Activated CD8-positive, alpha-beta memory T cell treated with anti-CD3 and anti-CD28 coated beads, Interleukin-2, amount 50 U/mL, for 24 hours (primary cell): ENCODE data around the gene RNF145.
"Not testable (repeated sequence)": the region's sequence is repeated elsewhere in the genome, so short reads cannot be mapped to it uniquely, and the experiment has no call there.

ENCODE experiments used
- DNase-seq: peaks from one replicate; pipeline ENCODE4 v3.0.0-alpha.2; 2020; ENCODE audit errors: extremely low read depth

Gene RNF145

GRCh38 chr5:159156426-159157238 lies 52.7 kb downstream of the RNF145 start:
- no peak for DNase-seq

- no peak for DNase-seq
Measured at GRCh38 chr5:159155960-159156359, 53.4 kb downstream of the RNF145 start.

- no peak for DNase-seq
Measured at GRCh38 chr5:159152876-159153275, 56.5 kb downstream of the RNF145 start.

- no peak for DNase-seq
Measured at GRCh38 chr5:159149085-159149484, 60.3 kb downstream of the RNF145 start.

GRCh38 chr5:159147976-159148375 lies 61.4 kb downstream of the RNF145 start:
- no peak for DNase-seq

GRCh38 chr5:159146839-159147238 lies 62.5 kb downstream of the RNF145 start:
- no peak for DNase-seq

- DNase-seq = not testable (repeated sequence)
Measured at GRCh38 chr5:159145160-159145559, 64.2 kb downstream of the RNF145 start.

GRCh38 chr5:159139802-159140201 lies 69.6 kb downstream of the RNF145 start:
- DNase-seq = no peak

GRCh38 chr5:159135896-159136531 lies 73.3 kb downstream of the RNF145 start:
- no peak for DNase-seq

GRCh38 chr5:159133041-159133741 lies 76.2 kb downstream of the RNF145 start:
- DNase-seq = no peak

GRCh38 chr5:159132429-159133040 lies 76.8 kb downstream of the RNF145 start:
- no peak for DNase-seq

- DNase-seq = no peak
Measured at GRCh38 chr5:159131951-159132350, 77.4 kb downstream of the RNF145 start.

GRCh38 chr5:159130871-159131270 lies 78.5 kb downstream of the RNF145 start:
- no peak for DNase-seq

- DNase-seq = no peak
Measured at GRCh38 chr5:159128070-159128541, 81.2 kb downstream of the RNF145 start.

GRCh38 chr5:159123700-159124099 lies 85.7 kb downstream of the RNF145 start:
- no peak for DNase-seq

GRCh38 chr5:159123189-159123588 lies 86.2 kb downstream of the RNF145 start:
- DNase-seq = no peak

GRCh38 chr5:159121061-159121460 lies 88.3 kb downstream of the RNF145 start:
- DNase-seq = no peak

GRCh38 chr5:159120446-159120845 lies 88.9 kb downstream of the RNF145 start:
- DNase-seq = no peak

- not testable (repeated sequence) for DNase-seq
Measured at GRCh38 chr5:159119842-159120241, 89.5 kb downstream of the RNF145 start.

- DNase-seq = not testable (repeated sequence)
Measured at GRCh38 chr5:159118958-159119659, 90.2 kb downstream of the RNF145 start.

- DNase-seq = no peak
Measured at GRCh38 chr5:159113405-159113804, 95.9 kb downstream of the RNF145 start.
